NCI-H82 treated with DMSO at 0.1 percent for 48 hours (cell line): ENCODE results near the gene IL4R.
"Not testable (repeated sequence)": the region's sequence is repeated elsewhere in the genome, so short reads cannot be mapped to it uniquely, and the experiment has no call there.

ENCODE experiments used
- DNase-seq: peaks from one replicate; lab custom pipeline; 2025; ENCODE audit not compliant: unreplicated experiment; lab: John Stamatoyannopoulos, UW

Gene IL4R

DNA sequence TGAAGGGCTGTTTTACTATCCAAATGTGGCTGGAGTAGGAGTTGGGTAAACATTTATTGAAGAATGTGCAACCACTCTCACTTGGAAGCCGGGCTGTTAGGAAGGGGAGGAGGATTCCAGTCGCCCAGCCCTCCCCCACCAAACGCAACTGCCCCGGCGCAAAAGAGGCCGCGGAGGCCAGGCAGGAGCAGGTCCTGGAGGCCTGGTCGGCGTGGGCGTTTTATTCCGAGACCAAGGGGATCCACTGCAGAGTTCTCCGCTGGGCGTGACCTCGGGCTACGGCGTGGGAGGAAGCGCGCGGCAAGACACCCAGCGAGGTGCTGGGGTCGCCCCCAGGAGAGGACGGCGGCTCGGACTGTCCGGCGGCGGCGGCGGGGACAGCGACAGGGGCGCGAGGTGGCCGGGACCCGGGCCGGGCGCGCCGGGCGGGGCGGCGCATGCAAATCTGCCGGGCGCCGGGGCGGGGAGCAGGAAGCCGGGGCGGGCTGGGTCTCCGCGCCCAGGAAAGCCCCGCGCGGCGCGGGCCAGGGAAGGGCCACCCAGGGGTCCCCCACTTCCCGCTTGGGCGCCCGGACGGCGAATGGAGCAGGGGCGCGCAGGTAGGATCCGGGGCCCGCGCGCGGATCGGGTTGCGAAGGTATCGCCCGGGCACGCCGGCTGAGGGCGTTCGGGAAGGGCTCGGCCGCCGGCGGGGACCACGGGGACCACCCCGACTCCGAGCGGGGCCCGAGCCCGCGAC is at the start of gene IL4R:
Gene IL4R, plus strand, starts transcription at position 553 of the 739 bp plus-strand sequence. CDS start 26,230 bp downstream, outside the sequence.
- no peak for DNase-seq

DNA sequence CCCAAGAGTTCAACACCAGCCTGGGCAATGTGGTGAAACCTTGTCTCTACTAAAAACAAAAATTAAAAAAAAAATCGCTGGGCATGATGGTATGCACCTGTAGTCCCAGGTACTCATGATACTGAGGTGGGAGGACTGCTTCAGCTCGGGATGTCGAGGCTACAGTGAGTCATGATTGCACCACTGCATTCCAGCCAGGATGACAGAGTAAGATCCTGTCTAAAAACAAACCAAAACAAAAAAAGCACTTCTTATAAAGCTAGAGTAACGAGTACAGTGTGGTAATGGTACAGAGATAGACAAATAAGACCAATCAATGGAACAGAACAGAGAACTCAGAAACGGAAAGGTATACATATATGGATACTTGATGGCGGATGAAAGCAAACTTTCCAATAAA is 49.6 kb upstream of the IL4R start:
- DNase-seq, result no peak

DNA sequence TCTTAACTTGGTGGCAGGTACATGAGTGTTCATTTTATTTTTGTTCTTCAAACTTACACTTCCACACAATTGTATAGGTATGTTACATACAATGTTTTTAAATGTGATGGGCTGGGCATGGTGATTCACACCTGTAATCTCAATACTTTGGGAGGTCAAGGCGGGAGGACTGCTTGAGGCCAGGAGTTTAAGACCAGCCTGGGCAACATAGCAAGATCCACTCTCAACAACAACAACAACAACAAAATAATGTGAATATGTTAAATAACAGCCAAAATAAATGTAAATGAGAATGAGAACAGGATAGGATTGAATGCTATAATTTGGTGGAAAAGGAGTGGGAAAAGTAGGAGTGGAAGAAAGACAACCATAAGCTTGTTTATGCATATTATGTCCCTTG is 47.8 kb upstream of the IL4R start:
- DNase-seq, result no peak

DNA sequence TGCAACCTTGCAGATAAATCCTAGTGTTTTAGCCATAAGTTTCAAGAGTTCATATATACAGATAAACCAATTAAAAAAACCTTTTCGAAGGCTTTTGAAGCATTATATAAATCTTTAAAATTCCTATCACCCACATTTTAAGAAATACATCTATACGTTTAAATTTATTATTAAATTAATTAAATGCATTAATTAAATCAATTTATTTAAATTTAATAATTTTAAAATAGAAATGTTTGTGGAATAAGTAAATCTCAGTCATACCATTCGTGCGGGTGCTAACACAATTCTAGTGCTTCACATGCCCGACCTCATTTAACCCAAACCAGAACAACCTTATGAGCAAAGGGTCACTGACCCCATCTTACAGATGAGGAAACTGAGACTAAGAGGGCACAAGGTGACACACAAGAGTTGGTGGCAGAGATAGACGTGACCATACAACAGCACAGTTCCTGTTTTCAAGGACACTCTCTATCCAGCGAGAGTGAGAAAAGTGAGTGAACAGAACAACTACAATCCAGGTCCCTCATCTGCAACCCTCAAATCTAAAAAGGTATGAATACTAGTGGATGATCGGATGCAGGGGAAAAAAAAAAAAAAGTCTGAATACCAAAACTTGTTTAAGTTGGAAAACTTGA is 46.6 kb upstream of the IL4R start:
- no peak for DNase-seq

DNA sequence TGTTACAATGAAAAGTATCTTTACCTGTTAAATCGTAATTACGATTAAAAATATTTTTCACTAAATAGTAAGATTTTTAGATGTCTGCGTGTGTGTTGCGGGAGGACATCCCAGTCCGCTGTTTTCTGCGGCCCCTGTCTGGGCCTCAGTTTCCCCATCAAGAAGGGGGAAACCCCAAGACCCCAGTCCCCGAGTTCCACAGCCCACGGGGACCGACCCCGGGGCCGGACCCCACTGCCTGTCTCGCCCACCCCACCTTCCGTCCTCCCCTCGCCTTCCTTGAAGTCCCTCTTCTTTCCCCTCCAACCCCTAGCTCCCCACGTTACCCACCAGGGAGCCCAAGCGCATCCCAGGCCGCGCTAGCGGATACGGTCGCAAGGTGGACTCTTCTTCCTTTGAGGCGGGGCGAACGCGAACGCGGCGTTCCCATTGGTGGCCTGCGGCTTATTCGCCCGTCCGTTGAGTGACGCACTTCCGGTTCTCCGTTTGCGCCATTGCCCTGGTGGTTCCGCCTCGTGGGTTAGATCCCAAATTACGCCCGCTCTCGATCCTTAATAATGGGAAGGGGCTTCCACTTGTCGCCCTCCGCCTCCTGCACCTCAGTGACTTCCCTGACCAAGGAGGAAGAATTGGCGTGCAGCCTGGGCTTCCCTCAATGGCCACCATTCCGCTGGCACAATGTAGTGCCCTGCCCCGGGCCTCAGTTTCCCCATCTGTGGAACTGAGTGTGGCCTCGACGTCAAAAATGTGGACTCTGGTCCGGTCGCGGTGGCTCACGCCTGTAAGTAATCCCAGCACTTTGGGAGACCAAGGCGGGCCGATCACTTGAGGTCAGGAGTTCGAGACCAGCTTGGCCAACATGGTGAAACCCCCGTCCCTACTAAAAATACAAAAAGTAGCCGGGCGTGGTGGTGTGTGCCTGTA is 45.1 kb upstream of the IL4R start, which contains the start of gene NSMCE1:
Gene NSMCE1, minus strand, starts transcription at position 397 of the 924 bp plus-strand sequence. CDS start 11,202 bp downstream, outside the sequence.
- DNase-seq, result peak; percentile 81

DNA sequence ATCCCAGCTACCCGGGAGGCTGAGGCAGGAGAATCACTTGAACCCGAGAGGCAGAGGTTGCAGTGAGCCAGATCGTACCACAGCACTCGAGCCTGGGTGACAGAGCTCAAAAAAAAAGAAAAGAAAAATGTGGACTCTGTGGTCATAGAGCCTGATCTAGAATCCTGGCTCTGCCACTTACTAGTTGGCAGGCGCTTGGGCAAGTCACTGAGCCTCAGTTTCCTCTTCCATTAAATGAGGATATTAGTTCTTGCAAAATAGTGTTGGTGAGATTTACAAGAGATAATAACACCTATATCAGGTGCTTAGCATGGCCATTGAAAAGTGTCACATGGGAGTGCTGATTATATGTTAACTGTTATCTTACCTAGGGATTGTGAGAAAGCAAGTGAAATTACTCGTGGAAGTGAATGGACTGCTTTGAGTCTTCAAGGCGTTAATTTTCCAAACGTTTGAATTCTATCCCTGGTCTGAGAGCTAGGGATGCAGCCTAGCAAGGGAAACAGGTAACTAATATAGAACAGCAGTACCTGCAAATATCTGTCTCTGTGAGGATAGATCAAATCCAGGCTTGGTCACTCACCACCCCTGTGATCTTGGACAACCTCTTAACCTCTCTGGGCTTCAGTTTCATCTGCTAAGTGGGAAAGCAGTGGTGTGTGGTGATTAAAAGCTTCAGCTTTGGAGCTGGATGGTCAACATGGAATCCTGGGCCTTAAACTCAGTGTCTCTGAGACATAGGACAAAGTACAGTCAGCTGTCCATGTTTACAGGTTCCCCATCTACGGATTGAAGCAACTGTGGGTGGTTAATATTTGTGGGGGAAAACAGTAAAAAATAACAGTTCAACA is 44.2 kb upstream of the IL4R start:
- DNase-seq, result no peak

DNA sequence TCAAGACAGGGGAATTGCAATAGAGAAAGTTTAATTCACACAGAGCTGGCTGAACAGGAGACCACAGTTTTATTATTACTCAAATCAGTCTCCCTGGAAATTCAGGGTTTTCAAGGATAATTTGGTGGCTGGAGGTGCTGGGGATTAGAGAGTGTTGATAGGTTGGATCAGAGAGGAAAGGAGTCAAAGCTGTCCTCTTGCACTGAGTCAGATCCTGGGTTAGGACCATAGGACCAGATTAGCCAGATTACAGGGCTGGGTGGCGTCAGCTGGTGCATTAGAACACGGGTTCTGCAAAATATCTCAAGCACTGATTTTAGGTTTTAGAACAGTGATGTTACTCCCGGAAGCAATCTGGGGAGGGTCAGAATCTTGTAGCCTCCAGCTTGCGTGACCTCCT is 43.4 kb upstream of the IL4R start:
- no peak for DNase-seq

DNA sequence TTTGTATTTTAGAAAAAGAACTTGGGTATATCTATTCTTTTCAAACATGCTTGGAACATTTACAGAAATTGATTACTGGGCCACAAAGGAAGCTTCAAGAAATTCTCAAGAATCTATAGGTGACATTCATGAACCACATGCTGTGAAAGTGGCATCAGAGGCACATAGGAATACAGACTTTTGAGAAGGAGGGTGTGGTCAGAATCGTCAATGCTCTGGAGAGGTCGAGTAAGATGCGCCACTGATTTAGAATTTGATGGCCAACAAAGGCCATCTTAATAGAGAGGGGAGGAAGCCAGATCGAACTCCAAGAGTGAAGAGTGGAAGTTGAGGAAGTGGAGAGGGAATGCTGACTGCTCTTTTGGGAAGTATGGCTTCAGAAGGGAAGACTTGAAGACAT is 41.7 kb upstream of the IL4R start:
- DNase-seq, result no peak

DNA sequence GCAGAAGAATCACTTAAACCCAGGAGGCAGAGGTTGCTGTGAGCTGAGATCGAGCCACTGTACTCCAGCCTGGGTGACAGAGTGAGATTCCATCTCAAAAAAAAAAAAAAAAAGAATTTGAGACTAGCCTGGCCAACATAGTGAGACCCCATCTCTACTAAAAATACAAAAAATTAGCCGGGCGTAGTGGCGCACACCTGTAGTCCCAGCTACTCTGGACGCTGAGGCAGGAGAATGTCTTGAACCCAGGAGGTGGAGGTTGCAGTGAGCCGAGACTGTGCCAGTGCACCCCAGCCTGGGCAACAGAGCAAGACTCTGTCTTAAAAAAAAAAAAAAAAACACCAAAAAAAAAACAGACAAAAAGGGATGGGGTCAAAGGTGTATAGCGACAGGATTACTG is 41.1 kb upstream of the IL4R start:
- not testable (repeated sequence) for DNase-seq

DNA sequence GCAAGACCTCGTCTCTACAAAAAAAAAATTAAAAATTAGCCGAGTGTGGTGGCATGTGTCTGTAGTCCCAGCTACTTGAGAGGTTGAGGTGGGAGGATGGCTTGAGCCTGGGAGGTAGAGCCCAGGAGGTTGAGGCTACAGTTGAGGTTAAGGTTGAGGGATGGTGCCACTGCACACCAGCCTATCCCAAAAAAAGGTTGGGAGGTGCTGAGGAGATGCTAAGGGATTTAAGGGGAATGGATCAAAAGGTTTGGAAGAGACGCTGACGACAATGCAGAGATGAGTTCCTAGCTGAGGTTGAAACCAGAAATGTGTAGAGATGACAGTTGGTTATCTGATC is 40.5 kb upstream of the IL4R start:
- DNase-seq, result no peak

DNA sequence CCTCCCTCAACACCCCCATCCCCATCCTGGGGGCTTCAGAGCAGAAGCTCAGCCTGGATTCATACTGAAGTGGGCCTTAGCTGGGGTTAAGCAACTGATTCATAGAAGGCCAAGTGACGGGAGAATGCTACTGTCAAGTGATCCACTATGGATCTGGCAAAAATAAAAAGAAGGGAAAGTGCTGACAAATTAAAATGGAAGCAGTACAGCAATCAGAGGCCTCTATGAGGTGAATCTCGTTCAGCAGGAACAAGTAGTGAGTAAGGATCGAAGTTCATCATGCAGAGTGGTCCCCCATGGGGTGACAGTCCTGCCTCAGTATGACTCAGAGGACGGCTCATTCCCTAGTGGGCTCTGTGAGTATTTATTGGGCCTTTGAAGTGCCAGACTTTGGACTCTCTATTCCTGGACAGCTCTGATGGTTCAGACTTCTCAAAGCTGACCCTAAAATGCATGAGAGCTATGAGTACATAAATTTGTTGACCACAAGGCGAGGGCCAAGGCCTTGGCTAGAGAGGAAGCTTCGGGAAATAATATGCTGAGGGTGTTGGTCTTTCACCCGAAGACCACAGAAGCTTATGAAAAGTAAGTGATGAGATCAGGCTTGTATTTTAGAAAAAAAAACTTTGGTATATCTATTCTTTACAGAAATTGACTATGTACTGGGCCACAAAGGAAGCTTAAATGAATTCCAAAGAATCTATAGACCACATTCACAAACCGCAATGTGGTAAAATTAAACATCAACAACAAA is 39.9 kb upstream of the IL4R start:
- no peak for DNase-seq

DNA sequence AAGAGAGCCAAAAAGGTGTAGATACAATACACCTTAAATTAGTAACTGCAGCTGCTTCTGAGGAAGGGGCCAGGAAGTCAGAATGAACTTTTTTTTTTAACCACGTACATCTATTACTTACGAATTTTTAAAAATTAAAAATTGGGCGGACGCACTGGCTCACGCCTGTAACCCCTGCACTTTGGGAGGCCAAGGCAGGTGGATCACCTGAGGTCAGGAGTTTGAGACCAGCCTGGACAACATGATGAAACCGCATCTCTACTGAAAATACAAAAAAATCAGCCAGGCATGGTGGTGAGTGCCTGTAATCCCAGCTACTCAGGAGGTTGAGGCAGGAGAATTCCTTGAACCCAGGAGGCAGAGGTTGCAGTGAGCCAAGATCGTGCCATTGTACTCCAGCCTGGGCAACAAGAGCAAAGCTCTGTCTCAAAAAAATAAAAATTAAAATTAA is 39.3 kb upstream of the IL4R start:
- not testable (repeated sequence) for DNase-seq

DNA sequence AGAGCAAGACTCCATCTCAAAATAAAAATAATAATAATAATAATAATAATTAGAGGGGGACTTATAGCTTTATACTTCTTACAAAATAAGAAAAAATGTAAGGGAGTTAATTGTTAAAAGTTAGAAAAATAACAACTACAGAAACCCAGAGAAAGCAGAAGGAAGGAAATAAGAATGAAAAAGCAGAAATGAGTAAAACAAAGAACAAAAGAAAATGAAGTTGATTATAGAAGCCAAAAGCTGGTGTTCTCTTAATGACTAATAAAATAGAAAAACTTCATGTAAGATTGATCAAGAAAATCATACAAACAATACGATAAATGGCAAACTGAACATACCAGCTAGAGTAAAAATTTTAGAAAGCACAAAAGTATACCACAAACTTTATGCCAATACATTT is 38.4 kb upstream of the IL4R start:
- DNase-seq, result no peak

DNA sequence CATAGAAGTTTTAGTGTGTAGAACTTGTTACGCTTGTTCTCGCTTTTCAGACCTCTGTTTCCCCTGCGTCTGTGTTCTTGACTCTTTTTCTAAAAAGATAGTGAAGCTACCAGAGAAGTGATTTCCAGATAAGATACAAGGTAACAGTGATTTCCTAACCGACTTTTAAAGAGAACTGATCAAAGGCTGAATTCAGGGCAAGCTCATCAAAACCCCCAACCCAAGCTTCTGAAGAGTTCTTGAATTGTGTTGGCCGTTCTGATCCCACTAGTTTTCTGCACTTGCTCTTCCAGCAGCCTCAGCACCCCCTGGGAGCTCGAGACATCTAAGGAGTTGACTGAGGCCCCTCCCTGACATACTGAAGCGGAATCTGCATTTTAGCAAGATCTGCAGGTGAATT is 32.5 kb upstream of the IL4R start:
- no peak for DNase-seq

DNA sequence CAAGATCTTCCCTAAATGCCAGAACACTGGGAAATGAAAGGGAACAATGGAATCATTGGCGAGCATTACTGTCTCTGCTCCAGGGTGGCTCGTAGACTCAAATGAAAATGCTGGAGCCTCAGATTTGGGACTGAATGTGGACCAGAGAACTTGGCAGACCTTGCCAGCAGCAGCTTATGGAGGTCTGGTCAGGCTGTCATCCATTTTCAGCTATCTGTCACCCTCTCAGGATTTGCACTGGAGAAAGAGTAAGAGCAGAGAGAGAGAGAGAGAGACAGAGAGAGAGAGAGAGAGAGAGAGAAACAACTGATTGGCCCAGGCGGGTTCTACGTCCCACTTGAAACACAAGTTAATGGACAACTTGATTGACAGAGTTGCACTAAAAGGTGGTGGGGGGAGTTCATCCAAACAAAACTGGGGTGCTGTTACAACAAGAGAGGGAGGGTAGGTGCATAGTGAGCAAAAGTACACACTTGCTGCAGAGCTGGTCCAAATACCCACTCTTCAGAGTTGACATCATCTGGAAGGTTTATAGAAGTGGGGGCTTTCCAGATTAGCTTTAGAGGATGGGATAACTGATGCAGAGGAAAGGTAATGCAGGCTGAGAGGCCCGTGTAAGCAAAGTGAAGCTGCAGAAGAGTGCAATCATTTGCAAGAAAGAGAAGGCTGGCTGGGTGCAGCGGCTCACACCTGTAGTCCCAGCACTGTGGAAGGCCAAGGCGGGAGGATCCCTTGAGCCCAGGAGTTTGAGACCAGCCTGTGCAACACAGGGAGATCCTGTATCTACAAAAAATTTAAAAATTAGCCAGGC is 28.7 kb upstream of the IL4R start:
- DNase-seq, result no peak

DNA sequence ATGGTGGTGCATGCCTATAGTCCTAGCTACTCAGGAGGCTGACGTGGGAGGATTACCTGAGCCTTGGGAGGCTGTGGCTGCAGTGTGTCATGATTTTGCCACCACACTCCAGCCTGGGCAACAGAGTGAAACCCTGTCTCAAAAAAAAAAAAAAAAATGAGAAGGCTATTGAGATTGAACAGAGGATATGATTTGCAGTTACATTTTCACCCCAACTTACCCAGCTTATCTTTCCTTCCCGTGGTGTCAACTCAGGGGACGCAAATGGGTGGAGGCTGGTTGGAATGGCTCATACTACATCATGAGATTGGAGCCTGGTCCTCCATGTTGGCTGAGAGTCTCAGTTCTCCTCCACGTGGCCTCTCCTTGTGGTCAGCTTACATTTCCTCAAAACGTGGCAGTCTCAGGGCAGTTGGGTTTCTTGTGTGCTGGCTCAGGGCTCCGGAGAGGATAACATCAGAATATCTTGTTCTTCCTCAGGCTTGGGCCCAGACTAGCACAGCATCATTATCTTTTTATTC is 28.0 kb upstream of the IL4R start:
- no peak for DNase-seq

DNA sequence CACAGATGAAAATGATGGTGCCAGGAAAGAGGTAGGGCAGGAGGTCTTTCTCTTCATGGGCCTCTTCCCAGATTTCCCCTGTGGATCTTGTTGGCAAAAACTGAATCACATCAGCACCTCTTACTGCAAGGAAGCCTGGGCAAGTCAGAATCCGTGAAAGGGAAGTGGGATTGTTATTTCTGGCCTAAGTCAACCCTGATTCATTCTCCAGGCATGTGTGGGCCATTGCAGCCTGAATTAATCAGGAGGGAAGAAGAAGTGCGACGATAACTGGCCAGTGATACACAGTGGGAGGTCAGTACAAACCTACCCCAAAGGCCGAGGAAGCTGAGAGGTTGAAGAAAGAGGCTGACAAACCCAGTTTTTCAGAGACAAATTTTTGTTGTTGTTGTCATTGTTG is 27.3 kb upstream of the IL4R start:
- no peak for DNase-seq

DNA sequence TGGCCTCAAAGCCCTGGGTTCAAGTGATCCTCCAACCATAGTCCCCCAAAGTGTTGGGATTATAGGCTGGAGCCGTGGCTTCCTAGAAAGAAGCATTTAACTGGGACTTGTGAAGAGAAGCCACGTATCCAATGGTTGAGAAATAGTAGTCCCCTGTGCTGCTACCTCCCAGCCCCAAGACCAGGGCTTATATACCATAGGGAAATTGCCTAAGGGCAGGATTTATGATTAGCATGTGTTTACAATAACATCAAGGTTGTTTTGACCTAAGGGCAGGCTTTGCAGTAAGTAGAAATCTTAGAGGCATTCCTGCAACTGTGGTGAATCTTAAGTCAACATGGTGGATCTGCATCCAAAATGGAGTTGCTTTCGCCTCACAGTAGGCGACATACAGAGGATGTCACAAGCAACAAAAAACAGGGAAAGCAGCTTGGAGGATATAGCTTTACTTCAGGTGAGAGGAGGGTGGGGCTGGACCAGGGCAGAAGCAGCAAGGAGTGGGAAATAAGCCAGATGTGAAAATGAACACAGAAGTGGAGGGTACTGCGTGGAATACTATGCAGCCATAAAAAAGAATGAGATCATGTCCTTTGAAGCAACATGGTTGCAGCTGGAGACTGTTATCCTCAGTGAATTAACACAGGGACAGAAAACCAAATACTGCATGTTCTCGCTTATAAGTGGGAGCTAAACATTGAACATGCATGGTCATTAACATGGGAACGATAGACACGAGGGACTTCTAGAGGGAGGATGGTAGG is 26.5 kb upstream of the IL4R start:
- no peak for DNase-seq
